Measurements from ENCODE around the gene CDC45.

- TF ChIP-seq ATF3 (CRISPR knock-in tag; IDR thresholded peaks at IDR 0.05) (no peak), CTCF (CRISPR knock-in tag; IDR thresholded peaks at IDR 0.05) (no peak), SIN3A (IDR thresholded peaks at IDR 0.05; ENCODE audit: borderline replicate concordance, low read depth, low read length) (no peak), TCF7 (IDR thresholded peaks at IDR 0.05; ENCODE audit: low read depth) (no peak), HMGXB4 (CRISPR knock-in tag; IDR thresholded peaks at IDR 0.05; ENCODE audit: borderline replicate concordance in 1 of 2, low read depth in 1 of 2) (no peak), ZNF512B (CRISPR knock-in tag; IDR thresholded peaks at IDR 0.05; ENCODE audit: borderline replicate concordance) (no peak), TAF1 (CRISPR knock-in tag; IDR thresholded peaks at IDR 0.05) (no peak), RAD21 (CRISPR knock-in tag; IDR thresholded peaks at IDR 0.05) (no peak), POLR2A (IDR thresholded peaks at IDR 0.05; ENCODE audit: insufficient read depth in 1 of 2, low read depth in 2 of 2, low read length in 2 of 2) (no peak), NFRKB (IDR thresholded peaks at IDR 0.05) (no peak), HIC2 (CRISPR knock-in tag; IDR thresholded peaks at IDR 0.05; ENCODE audit: low read depth) (no peak), TCF12 (IDR thresholded peaks at IDR 0.05) (no peak), TCF12 (CRISPR knock-in tag; IDR thresholded peaks at IDR 0.05) (no peak), CREB1 (IDR thresholded peaks at IDR 0.05) (no peak), CREB1 (CRISPR knock-in tag; IDR thresholded peaks at IDR 0.05) (no peak), SMC3 (IDR thresholded peaks at IDR 0.05; ENCODE audit: low read length) (no peak)
These were observed 26.0 kb downstream of the CDC45 start for GRCh38 chr22:19505735-19506126.

Data from HepG2 (cell line).